Endothelial cell (in vitro differentiated cells): ENCODE results near the gene LPP. TPM values are rescaled to one million over a fixed set of nuclear protein-coding genes. Genes with fewer than 3 reads are reported as not detected.
A peak's percentile ranks its signal among the peaks of the same experiment; 100 is the strongest.

ENCODE experiments used
- DNase-seq: peaks from one replicate; pipeline ENCODE4 v3.0.0; 2021; ENCODE audit warnings: low spot score
- H3K27ac Mint-ChIP-seq: one replicate; pipeline ENCODE4 v1.8.0; 2021; ENCODE audit warnings: mixed read lengths, inconsistent platforms; ENCODE audit not compliant: unreplicated experiment
- H3K27me3 Mint-ChIP-seq: one replicate; pipeline ENCODE4 v1.8.0; 2021; ENCODE audit warnings: mild to moderate bottlenecking, moderate library complexity, mixed read lengths, inconsistent platforms; ENCODE audit not compliant: unreplicated experiment
- H3K36me3 Mint-ChIP-seq: one replicate; pipeline ENCODE4 v1.8.0; 2021; ENCODE audit warnings: mild to moderate bottlenecking, low read depth, mixed read lengths, inconsistent platforms; ENCODE audit not compliant: unreplicated experiment
- H3K4me1 Mint-ChIP-seq: one replicate; pipeline ENCODE4 v1.8.0; 2021; ENCODE audit warnings: mild to moderate bottlenecking, mixed read lengths, inconsistent platforms; ENCODE audit not compliant: unreplicated experiment
- H3K4me3 Mint-ChIP-seq: one replicate; pipeline ENCODE4 v1.8.0; 2021; ENCODE audit warnings: mild to moderate bottlenecking, mixed read lengths, inconsistent platforms; ENCODE audit not compliant: unreplicated experiment
- H3K9me3 Mint-ChIP-seq: one replicate; pipeline ENCODE4 v1.8.0; 2021; ENCODE audit warnings: mixed read lengths, inconsistent platforms; ENCODE audit not compliant: unreplicated experiment
- long read RNA-seq: library from polyadenylated mRNA; unstranded; transcript quantifications from one replicate; pipeline ENCODE4 v2.0.0, GENCODE V29; 2020; ENCODE audit not compliant: unreplicated experiment
- total RNA-seq: library from RNA; stranded (reverse); fragmentation: NEBNext Ultra II Directional; extraction: Animal tissue kit (Norgen Biotek cat#: 25700); gene quantifications from one replicate; pipeline ENCODE4 v1.2.1, GENCODE V29; 2021; ENCODE audit not compliant: unreplicated experiment
- TF ChIP-seq, protein P1 (sequence below): fragments of 200-600 bp; sonication (generic); IDR thresholded peaks from one replicate; pipeline ENCODE4 v1.5.0; 2021; ENCODE audit warnings: antibody characterized with exemption; ENCODE audit not compliant: unreplicated experiment

The LPP gene, protein sequence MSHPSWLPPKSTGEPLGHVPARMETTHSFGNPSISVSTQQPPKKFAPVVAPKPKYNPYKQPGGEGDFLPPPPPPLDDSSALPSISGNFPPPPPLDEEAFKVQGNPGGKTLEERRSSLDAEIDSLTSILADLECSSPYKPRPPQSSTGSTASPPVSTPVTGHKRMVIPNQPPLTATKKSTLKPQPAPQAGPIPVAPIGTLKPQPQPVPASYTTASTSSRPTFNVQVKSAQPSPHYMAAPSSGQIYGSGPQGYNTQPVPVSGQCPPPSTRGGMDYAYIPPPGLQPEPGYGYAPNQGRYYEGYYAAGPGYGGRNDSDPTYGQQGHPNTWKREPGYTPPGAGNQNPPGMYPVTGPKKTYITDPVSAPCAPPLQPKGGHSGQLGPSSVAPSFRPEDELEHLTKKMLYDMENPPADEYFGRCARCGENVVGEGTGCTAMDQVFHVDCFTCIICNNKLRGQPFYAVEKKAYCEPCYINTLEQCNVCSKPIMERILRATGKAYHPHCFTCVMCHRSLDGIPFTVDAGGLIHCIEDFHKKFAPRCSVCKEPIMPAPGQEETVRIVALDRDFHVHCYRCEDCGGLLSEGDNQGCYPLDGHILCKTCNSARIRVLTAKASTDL
- total RNA-seq: 181 TPM
- long read RNA-seq, partial matches to known transcripts: 3 of 7 reads
- long read RNA-seq, other reads (novel, unspliced or antisense): 4 of 7 reads

DNA sequence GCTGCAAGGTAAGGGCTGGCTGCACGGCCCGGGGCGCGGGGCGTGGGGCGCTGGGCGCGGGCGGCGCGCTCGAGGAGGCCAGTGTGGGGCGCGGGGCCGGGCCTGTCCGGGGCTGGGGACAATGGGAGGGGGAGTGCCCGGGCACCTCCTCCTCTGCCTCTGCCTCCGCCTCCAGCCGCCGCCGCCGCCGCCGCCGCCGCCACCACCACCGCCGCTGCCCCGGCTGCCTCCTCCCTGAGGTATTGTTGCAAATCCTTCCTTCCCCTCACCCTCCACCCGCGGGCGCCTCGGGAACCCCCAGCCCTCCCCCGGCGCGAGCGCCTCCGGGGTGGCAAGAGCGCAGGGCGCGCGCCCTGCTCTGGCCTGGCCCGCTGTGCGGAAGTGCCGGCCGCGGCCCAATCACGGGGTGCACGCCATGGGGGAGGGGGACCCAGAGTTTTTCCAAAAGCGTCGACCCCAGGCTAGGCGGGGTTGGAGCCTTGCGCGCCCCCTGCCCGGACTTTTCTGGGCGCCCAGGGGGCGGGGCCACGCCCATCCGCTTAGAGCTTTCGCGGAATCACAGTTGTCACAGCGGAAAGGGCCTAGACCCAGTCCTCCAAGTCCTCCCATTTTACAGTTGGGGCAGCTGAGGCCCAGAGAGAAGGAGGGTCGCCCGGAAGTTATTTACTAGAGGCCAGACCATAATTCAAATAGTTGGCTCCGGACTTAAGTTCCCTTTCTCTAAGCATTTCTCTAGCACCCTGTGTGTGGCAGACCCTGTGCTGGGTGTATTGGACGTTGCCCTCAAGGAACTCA, at the start of gene LPP:
TSS of gene LPP (plus strand) at position 144 of the 795 bp plus-strand sequence. CDS start 251,964 bp downstream, outside the sequence.
- Mint-ChIP-seq H3K4me3 (peak within 1 kb of the TSS; percentile 97), H3K9me3 (no peaks in the 10 kb centered on the region), H3K36me3 (peaks cover 8% of the 10 kb centered on the region), H3K27me3 (peaks cover 25% of the 10 kb centered on the region), H3K4me1 (peaks cover 46% of the 10 kb centered on the region), H3K27ac (peak within 1 kb of the TSS; percentile 100)
- TF ChIP-seq, protein P1, sequence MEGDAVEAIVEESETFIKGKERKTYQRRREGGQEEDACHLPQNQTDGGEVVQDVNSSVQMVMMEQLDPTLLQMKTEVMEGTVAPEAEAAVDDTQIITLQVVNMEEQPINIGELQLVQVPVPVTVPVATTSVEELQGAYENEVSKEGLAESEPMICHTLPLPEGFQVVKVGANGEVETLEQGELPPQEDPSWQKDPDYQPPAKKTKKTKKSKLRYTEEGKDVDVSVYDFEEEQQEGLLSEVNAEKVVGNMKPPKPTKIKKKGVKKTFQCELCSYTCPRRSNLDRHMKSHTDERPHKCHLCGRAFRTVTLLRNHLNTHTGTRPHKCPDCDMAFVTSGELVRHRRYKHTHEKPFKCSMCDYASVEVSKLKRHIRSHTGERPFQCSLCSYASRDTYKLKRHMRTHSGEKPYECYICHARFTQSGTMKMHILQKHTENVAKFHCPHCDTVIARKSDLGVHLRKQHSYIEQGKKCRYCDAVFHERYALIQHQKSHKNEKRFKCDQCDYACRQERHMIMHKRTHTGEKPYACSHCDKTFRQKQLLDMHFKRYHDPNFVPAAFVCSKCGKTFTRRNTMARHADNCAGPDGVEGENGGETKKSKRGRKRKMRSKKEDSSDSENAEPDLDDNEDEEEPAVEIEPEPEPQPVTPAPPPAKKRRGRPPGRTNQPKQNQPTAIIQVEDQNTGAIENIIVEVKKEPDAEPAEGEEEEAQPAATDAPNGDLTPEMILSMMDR: no peak
- DNase-seq: peak; percentile 76

DNA sequence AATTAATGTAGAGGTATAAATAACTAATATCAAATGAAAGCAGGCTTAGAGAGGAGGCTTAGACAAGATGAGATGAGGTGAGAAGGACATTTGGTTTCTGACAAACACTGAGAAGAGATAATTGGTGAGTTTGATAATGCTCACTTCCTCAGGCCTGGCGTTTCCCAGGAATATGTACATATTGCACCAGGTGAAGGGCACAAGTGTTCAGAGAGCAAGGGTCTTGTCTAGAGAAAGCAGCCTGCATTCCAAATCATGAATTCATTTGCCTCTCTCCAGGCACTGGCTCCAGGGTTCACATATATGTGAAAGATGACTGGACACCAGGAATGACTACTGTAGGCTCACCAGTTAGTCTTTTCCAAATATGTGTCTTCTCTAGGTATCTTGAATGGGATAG, 48.0 kb upstream of the LPP start:
- no peak overlapping the region for H3K27ac Mint-ChIP-seq
- TF ChIP-seq, protein P1: no peak
- H3K36me3 Mint-ChIP-seq: no peaks in the 10 kb centered on the region
- DNase-seq: no peak
- H3K4me1 Mint-ChIP-seq: peaks cover 2% of the 10 kb centered on the region
- peaks cover 6% of the 10 kb centered on the region for H3K27me3 Mint-ChIP-seq
- H3K4me3 Mint-ChIP-seq: no peak overlapping the region
- H3K9me3 Mint-ChIP-seq: no peaks in the 10 kb centered on the region

DNA sequence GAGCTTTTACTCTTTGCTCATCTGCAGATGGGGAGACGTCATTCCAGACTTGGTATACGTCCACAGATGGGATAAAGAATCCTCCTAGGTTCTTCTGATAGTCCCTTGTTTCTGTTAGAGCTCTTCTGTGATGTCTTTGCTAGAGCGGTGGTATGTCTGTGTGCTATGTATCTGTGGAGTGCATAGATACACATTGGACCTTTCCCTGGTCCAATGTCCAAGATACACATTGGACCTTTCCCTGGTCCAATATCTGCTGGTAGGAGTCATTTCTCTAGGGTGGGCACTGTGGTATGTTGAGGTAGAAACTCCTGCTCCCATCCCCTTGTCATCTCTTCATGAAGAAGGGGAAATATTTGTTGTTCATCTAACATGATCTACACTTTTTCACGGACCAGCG, 47.5 kb upstream of the LPP start:
- Mint-ChIP-seq H3K4me1 (peaks cover 2% of the 10 kb centered on the region), H3K36me3 (no peaks in the 10 kb centered on the region), H3K27ac (no peak overlapping the region), H3K9me3 (no peaks in the 10 kb centered on the region), H3K27me3 (peaks cover 6% of the 10 kb centered on the region), H3K4me3 (no peak overlapping the region)
- TF ChIP-seq, protein P1: no peak
- DNase-seq: no peak

DNA sequence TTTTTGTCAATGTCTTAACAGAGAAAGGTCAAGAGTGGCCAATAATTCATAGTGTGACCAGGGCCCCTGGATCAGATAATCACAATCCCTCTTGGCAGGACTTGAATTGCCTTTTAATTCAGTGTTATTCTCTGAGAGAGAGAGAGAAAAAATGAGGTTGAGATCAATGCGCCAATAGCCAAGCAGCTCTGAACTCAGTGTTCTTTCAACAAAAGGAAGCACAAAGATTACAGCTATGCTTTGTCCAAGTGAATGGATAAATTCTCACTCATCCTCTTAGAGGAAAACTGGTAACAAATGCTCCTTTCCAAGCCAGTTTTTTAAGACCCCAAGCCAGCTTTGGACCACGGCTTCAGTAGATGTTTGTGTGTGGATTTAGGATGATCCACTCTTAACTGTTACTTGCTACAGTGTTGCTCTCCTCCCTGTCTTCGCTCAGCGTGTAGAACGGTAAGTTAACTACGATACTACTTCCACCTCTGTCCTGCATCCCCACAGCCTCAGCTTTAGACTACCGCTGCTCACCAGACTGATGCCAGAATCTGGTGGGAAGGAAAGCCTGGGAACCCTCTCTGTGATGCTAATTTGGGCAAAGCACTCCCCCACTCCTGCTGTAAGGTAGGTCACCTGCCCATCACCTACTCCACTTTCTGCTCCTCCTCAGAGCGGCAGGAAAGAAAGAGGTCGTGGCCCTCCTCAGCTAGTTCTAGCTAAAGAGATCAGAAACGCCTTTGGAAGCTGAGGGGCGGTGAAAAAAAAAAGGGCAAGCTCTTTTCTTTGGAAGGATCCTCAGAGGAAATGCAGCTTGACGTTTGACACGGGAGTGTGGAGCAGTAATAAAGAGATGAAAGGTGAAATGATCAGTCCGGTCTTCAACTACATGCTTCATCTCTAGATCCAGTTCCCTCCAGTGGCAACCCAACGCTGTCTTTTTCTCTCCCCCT, 46.8 kb upstream of the LPP start:
- no peak overlapping the region for H3K27ac Mint-ChIP-seq
- no peak overlapping the region for H3K4me3 Mint-ChIP-seq
- TF ChIP-seq, protein P1: no peak
- no peaks in the 10 kb centered on the region for H3K36me3 Mint-ChIP-seq
- H3K9me3 Mint-ChIP-seq: no peaks in the 10 kb centered on the region
- peaks cover 2% of the 10 kb centered on the region for H3K4me1 Mint-ChIP-seq
- peaks cover 6% of the 10 kb centered on the region for H3K27me3 Mint-ChIP-seq
- no peak for DNase-seq
